GM12891 (cell line): ENCODE measurements around the gene VEZT.

Experiments used
- PAX5 ChIP-seq: IDR thresholded peaks from 2 replicates; pipeline ENCODE4 v1.6.1; 2011; ENCODE audit warnings: low read length, moderate library complexity, mild to moderate bottlenecking; ENCODE audit not compliant: insufficient read depth, severe bottlenecking
- POLR2A ChIP-seq: IDR thresholded peaks from 2 replicates; pipeline ENCODE4 v1.6.1; 2011; ENCODE audit warnings: low read depth, low read length, control low read depth
- POLR2AphosphoS5 ChIP-seq: IDR thresholded peaks from 2 replicates; pipeline ENCODE4 v1.6.1; 2011; ENCODE audit warnings: low read depth, low read length, control low read depth
- POU2F2 ChIP-seq: IDR thresholded peaks from 2 replicates; pipeline ENCODE4 v1.6.1; 2011; ENCODE audit warnings: low read depth, mild to moderate bottlenecking, control low read depth, low read length, moderate library complexity
- SPI1 ChIP-seq: IDR thresholded peaks from 2 replicates; pipeline ENCODE4 v1.6.1; 2011; ENCODE audit warnings: low read depth, low read length, control low read depth
- TAF1 ChIP-seq: IDR thresholded peaks from 2 replicates; pipeline ENCODE4 v1.6.1; 2011; ENCODE audit warnings: low read depth, low read length, control low read depth

- TF ChIP-seq POLR2A, result no peak
- no peak for TF ChIP-seq PAX5
- no peak for TF ChIP-seq POLR2AphosphoS5
- no peak for TF ChIP-seq TAF1
- TF ChIP-seq SPI1, result no peak
- TF ChIP-seq POU2F2, result no peak
Measured at GRCh38 chr12:95342008-95342407, 124.4 kb downstream of the VEZT start.
